Esophagus muscularis mucosa (tissue), 4 donors: ENCODE measurements around the gene PET100.

Experiments
- CTCF ChIP-seq, 3 experiments: fragments of 200-600 bp in 2 of 3; fragments of 450-650 bp in 1 of 3; sonication (generic) in 2 of 3; IDR thresholded peaks; one replicate each; pipeline ENCODE4 v1.5.1; 2017 to 2019; ENCODE audit warnings: antibody characterized with exemption in 3 of 3, mild to moderate bottlenecking in 2 of 3, moderate library complexity in 1 of 3
- EP300 ChIP-seq: sonication (generic); formaldehyde crosslinking; IDR thresholded peaks from one replicate; pipeline ENCODE4 v1.6.1; 2017; ENCODE audit warnings: antibody characterized with exemption
- POLR2A ChIP-seq: fragments of 450-650 bp; IDR thresholded peaks from one replicate; pipeline ENCODE4 v1.6.1; 2017; ENCODE audit warnings: antibody characterized with exemption, moderate library complexity, mild to moderate bottlenecking, low read depth
- POLR2AphosphoS5 ChIP-seq, 2 donors: sonication (generic); formaldehyde crosslinking; IDR thresholded peaks; one replicate each; pipeline ENCODE4 v1.6.1; 2017; ENCODE audit warnings: antibody characterized with exemption in 2 of 2

DNA sequence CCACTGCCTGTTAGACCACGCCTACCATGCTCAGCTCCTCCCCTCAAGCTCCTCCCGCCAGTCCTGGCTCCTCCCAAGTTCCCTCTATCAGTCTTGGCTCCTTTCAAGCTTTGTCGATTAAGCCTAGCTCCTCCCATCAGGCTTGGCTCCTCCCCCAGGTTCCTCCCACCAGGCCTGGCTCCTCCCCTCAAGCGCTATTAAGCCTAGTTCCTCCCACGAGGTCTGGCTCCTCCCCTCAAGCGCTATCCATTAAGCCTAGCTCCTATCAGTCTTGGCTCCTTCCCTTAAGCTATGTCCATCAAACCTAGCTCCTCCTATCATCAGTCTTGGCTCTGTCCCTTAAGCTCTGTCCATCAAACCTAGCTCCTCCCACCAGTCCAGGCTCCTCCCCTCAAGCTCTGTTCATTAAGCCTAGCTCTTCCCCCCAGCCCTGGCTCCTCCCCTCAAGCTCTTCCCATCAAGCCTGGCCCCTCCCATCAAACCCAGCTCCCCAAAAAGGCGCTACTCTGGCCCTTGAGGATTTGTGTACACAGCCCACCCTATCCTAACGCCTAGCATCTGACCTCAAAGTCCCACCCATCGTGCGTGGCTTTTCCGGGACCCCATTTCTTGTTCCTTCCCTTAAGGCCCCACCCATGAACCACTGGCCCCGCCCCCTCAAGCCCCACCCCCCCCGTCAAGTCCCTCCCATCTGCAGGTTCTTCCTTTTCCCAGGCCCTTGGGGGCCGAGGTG is 23.9 kb upstream of the PET100 start:
- TF ChIP-seq POLR2AphosphoS5 (IDR thresholded peaks at IDR 0.05) (no peak), CTCF (IDR thresholded peaks at IDR 0.05) (no peak), POLR2A (no peak), EP300 (no peak)
